Prostate gland (tissue), 2 donors: ENCODE measurements around the gene TMEM263.

Source experiments
- CTCF ChIP-seq, 4 experiments: fragments of 200-600 bp in 2 of 4; fragments of 450-650 bp in 2 of 4; sonication (generic) in 2 of 4; IDR thresholded peaks; 1 replicate in 3 of 4; 2 replicates in 1 of 4; pipeline ENCODE4 v1.5.1; 2016 to 2019; ENCODE audit warnings: antibody characterized with exemption in 4 of 4, mild to moderate bottlenecking in 2 of 4, moderate library complexity in 2 of 4
- POLR2AphosphoS5 ChIP-seq: sonication (generic); formaldehyde crosslinking; IDR thresholded peaks from one replicate; pipeline ENCODE4 v1.6.1; 2017; ENCODE audit warnings: antibody characterized with exemption

GRCh38 chr12:106906715-106907114, 49.0 kb upstream of the TMEM263 start:
- no peak for TF ChIP-seq CTCF (IDR thresholded peaks at IDR 0.05)
- TF ChIP-seq POLR2AphosphoS5: no peak
